Endothelial cell of umbilical vein (primary cell): ENCODE measurements around the gene SDC4. TPM values are rescaled to one million over a fixed set of nuclear protein-coding genes. Genes with fewer than 3 reads are reported as not detected.

Experiments used
- BruUV-seq: library from RNA; stranded (reverse); fragments of 400-500 nt; replicated peaks from 2 replicates; lab custom pipeline; 2021; lab: Mats Ljungman, UMichigan
- CTCF ChIA-PET: fragments of 300-600, 350-600 bp; sonication (Branson Sonifier 250); formaldehyde crosslinking; loops from one replicate; lab custom pipeline; 2021; ENCODE audit warnings: antibody characterized with exemption, inconsistent platforms; lab: Charles Lee
- POLR2A ChIA-PET: fragments of 300-600, 350-600 bp; sonication (Branson Sonifier 250); formaldehyde crosslinking; loops from one replicate; lab custom pipeline; 2021; ENCODE audit warnings: antibody characterized with exemption, inconsistent platforms; lab: Charles Lee
- DNase-seq: peaks from one replicate; pipeline ENCODE4 v3.0.0-alpha.2; 2011; ENCODE audit warnings: low read depth, low spot score
- FAIRE-seq: peaks from 2 replicates; lab custom pipeline; 2011; peaks lifted over from hg19 to GRCh38; lab: Jason Lieb, UNC
- H2AFZ ChIP-seq: 2 replicates; pipeline ENCODE4 v1.6.0; 2012; ENCODE audit warnings: low read depth, low read length, control low read depth, inconsistent platforms
- H3K27ac ChIP-seq: 2 replicates; pipeline ENCODE4 v1.5.1; 2011; ENCODE audit warnings: low read depth, mild to moderate bottlenecking, control low read depth, low read length, moderate library complexity; ENCODE audit not compliant: insufficient read depth
- H3K27me3 ChIP-seq, 2 experiments: 2 replicates each; pipeline versions ENCODE4 v1.6.0 to v1.6.1; 2011; ENCODE audit warnings: low read length in 2 of 2, mixed read lengths in 1 of 2; ENCODE audit not compliant: control insufficient read depth in 2 of 2, insufficient read depth in 2 of 2
- H3K36me3 ChIP-seq, 2 experiments: 2 replicates in 1 of 2; 3 replicates in 1 of 2; pipeline ENCODE4 v1.5.1; 2011; ENCODE audit warnings: low read length in 2 of 2, mild to moderate bottlenecking in 1 of 2, moderate library complexity in 1 of 2; ENCODE audit not compliant: control insufficient read depth in 2 of 2, insufficient read depth in 2 of 2; ENCODE audit errors: extremely low read depth in 1 of 2
- H3K4me1 ChIP-seq: 3 replicates; pipeline ENCODE4 v1.5.1; 2011; ENCODE audit warnings: mild to moderate bottlenecking, low read length; ENCODE audit not compliant: control insufficient read depth, insufficient read depth; ENCODE audit errors: extremely low read depth
- H3K4me2 ChIP-seq: 2 replicates; pipeline ENCODE4 v1.6.1; 2011; ENCODE audit warnings: low read length, control low read depth, mixed read lengths; ENCODE audit not compliant: insufficient read depth
- H3K4me3 ChIP-seq, 3 experiments: fragments of 200-600 bp in 1 of 3; sonication (generic), shearing (Covaris generic) in 1 of 3; replicated peaks in 1 of 3; 2 replicates each; pipeline ENCODE4 v1.5.1; 2011 to 2016; ENCODE audit warnings: control low read depth in 3 of 3, low read length in 3 of 3, mild to moderate bottlenecking in 2 of 3, inconsistent platforms in 1 of 3, low read depth in 1 of 3, moderate library complexity in 1 of 3; ENCODE audit not compliant: insufficient read depth in 1 of 3
- H3K79me2 ChIP-seq: 2 replicates; pipeline ENCODE4 v1.6.0; 2012; ENCODE audit warnings: low read length, inconsistent platforms; ENCODE audit not compliant: control insufficient read depth, insufficient read depth
- H3K9ac ChIP-seq: replicated peaks from 2 replicates; pipeline ENCODE3; 2011; ENCODE audit warnings: low read length, control low read depth; ENCODE audit not compliant: insufficient read depth; ENCODE audit errors: extremely low read depth
- H3K9me1 ChIP-seq: replicated peaks from 3 replicates; pipeline ENCODE4 v1.6.0; 2011; ENCODE audit warnings: mild to moderate bottlenecking, low read length; ENCODE audit not compliant: control insufficient read depth, insufficient read depth; ENCODE audit errors: extremely low read depth
- H3K9me3 ChIP-seq: replicated peaks from 2 replicates; pipeline ENCODE4 v1.5.1; 2012; ENCODE audit warnings: low read length, inconsistent platforms; ENCODE audit not compliant: control insufficient read depth, insufficient read depth
- H4K20me1 ChIP-seq: replicated peaks from 2 replicates; pipeline ENCODE3; 2011; ENCODE audit warnings: mild to moderate bottlenecking, low read length; ENCODE audit not compliant: control insufficient read depth, insufficient read depth; ENCODE audit errors: extremely low read depth
- FOS ChIP-seq: IDR thresholded peaks from 2 replicates; pipeline ENCODE4 v1.6.1; 2011; ENCODE audit warnings: mild to moderate bottlenecking, low read length, moderate library complexity, borderline replicate concordance; ENCODE audit not compliant: insufficient read depth
- JUN ChIP-seq: IDR thresholded peaks from 2 replicates; pipeline ENCODE4 v1.6.1; 2011; ENCODE audit warnings: borderline replicate concordance, low read depth; ENCODE audit not compliant: insufficient read length, insufficient read depth
- POLR2AphosphoS5 ChIP-seq: IDR thresholded peaks from 2 replicates; pipeline ENCODE4 v1.6.1; 2012; ENCODE audit warnings: low read depth, mild to moderate bottlenecking, control low read depth, low read length, moderate library complexity; ENCODE audit not compliant: insufficient read depth
- dilution Hi-C: fragments of 300-500 bp; cut with MboI; formaldehyde crosslinking; loops from one replicate; pipeline ENCODE4 v1.15.0; 2019; ENCODE audit warnings: low sequenced_read_pairs; ENCODE audit not compliant: extremely low pct_ligation_motif_present
- intact Hi-C: fragments of 100-400 bp; cut with micrococcal nuclease; formaldehyde crosslinking; loops from one replicate; pipeline ENCODE4 v1.10.0; 2022
- polyA plus RNA-seq, 4 experiments: library from polyadenylated mRNA; depleted of rRNA in 3 of 4; stranded (reverse) in 3 of 4; unstranded in 1 of 4; fragments of >200 nt; gene quantifications; 2 replicates each; pipeline versions ENCODE4 v1.2.1 to v1.2.3, GENCODE V29; 2011 to 2012; ENCODE audit warnings: missing spikeins in 1 of 4
- total RNA-seq: library from RNA; stranded (reverse); gene quantifications from 2 replicates; pipeline ENCODE4 v1.2.3, GENCODE V29; 2021
- TF ChIP-seq, protein P1 (sequence below), 2 donors: IDR thresholded peaks; 1 replicate in 1 of 2; 2 replicates in 1 of 2; pipeline ENCODE4 v1.5.1; 2011; ENCODE audit warnings: low read length in 2 of 2, mild to moderate bottlenecking in 2 of 2, moderate library complexity in 2 of 2, control low read depth in 1 of 2, inconsistent platforms in 1 of 2, low read depth in 1 of 2; ENCODE audit not compliant: insufficient read depth in 1 of 2; ENCODE audit errors: extremely low read depth in 1 of 2
- TF ChIP-seq, protein P2 (sequence below): IDR thresholded peaks from 2 replicates; pipeline ENCODE4 v1.6.1; 2011; ENCODE audit not compliant: insufficient read depth, insufficient read length

The SDC4 gene
- total and polyA plus RNA-seq, 2 donors (not counting 3 experiments of a cell fraction or from before 2014, with no cell fraction given): 26.3 to 32.0 TPM

DNA sequence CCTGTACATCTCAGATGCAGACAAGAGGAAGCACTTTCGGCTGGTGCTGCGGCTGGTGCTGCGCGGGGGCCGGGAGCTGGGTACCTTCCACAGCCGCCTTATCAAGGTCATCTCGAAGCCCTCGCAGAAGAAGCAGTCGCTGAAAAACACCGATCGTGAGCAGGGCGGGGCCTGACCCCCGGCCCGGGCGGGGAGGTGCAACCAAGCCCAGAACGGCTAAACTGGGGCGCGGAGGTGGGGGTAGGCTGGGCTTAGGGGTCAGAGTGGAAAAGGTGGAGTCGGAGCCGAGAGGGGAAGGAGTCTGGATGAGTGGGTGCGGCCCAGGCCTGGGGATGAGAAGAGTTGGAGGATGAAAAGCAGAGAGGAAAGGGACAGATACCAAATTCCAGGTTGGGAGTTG, 36.0 kb downstream of the SDC4 start:
- H3K9ac ChIP-seq: no peak overlapping the region
- no peak overlapping the region for H2AFZ ChIP-seq
- H3K27me3 ChIP-seq: peaks cover 24% of the 10 kb centered on the region in 2 experiments
- ChIA-PET CTCF (interaction anchor here (0.6 to 2.9 kb wide), 45 partner anchors 11 to 1191 kb away, joined by 3 to 57 read pairs (median 4); partner anchors contain the start of genes ELMO2, PIGT and SYS1), POLR2A (no interaction called here)
- H3K9me1 ChIP-seq: no peaks in the 10 kb centered on the region
- no peaks in the 10 kb centered on the region for H3K9me3 ChIP-seq
- no peak overlapping the region for H3K4me2 ChIP-seq
- DNase-seq (no peak), FAIRE-seq (no peak)
- BruUV-seq: no TSS peak
- intact Hi-C loops: no loop called here
- H3K4me3 ChIP-seq: no peak overlapping the region
- no peak overlapping the region for H3K27ac ChIP-seq
- no peaks in the 10 kb centered on the region for H4K20me1 ChIP-seq
- no peaks in the 10 kb centered on the region for H3K79me2 ChIP-seq
- TF ChIP-seq, protein P1, sequence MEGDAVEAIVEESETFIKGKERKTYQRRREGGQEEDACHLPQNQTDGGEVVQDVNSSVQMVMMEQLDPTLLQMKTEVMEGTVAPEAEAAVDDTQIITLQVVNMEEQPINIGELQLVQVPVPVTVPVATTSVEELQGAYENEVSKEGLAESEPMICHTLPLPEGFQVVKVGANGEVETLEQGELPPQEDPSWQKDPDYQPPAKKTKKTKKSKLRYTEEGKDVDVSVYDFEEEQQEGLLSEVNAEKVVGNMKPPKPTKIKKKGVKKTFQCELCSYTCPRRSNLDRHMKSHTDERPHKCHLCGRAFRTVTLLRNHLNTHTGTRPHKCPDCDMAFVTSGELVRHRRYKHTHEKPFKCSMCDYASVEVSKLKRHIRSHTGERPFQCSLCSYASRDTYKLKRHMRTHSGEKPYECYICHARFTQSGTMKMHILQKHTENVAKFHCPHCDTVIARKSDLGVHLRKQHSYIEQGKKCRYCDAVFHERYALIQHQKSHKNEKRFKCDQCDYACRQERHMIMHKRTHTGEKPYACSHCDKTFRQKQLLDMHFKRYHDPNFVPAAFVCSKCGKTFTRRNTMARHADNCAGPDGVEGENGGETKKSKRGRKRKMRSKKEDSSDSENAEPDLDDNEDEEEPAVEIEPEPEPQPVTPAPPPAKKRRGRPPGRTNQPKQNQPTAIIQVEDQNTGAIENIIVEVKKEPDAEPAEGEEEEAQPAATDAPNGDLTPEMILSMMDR (IDR thresholded peaks at IDR 0.05; ENCODE audit: extremely low read depth in 1 of 2, insufficient read depth in 1 of 2, low read depth in 1 of 2, low read length in 2 of 2): no peak
- TF ChIP-seq, protein P2, sequence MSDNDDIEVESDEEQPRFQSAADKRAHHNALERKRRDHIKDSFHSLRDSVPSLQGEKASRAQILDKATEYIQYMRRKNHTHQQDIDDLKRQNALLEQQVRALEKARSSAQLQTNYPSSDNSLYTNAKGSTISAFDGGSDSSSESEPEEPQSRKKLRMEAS: no peak
- no peak for TF ChIP-seq POLR2AphosphoS5
- dilution Hi-C loops: no loop called here
- no peaks in the 10 kb centered on the region for H3K4me1 ChIP-seq
- no peaks in the 10 kb centered on the region for H3K36me3 ChIP-seq

DNA sequence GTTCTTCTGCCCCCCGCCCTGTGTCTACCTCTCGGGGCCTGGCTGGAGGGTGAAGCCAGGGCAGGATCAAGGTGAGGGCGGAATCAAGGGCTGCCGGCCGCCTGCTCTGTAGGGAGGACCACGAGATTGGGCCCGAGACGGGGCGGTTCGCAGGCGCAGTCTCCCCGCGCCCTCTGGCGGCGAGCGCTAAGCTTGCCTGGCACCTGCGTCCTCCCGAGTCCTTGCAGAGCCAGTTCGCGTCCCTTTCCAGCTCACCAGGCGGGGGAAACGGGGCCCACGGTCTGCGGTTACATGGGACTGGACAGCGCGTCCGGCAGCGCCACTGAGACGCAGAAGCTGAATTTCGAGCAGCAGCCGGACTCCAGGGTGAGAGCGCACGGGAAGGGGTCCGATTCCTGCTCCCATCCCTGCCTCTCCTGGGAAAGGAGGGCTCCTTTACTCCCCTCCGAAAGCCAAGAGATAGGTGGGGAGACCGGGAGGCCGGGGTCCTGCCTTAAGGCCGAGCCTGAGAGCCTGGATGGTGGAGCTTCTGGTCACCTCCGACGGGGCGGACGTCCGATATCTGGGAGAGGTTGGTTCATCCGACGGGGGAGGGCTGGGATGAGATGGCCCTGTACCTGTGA, 36.5 kb downstream of the SDC4 start:
- dilution Hi-C loops: no loop called here
- no peak overlapping the region for H3K27ac ChIP-seq
- H3K27me3 ChIP-seq: peaks cover 18 to 21% of the 10 kb centered on the region in 2 experiments
- BruUV-seq: no TSS peak
- peak overlapping the region; percentile 9 for H2AFZ ChIP-seq
- FAIRE-seq (peak; percentile 57), DNase-seq (peak; percentile 37)
- no peak overlapping the region for H3K4me2 ChIP-seq
- H3K9ac ChIP-seq: no peak overlapping the region
- POLR2A ChIA-PET: no interaction called here
- no peaks in the 10 kb centered on the region for H3K4me1 ChIP-seq
- no peaks in the 10 kb centered on the region for H3K9me3 ChIP-seq
- no peaks in the 10 kb centered on the region for H3K36me3 ChIP-seq
- CTCF ChIA-PET: interaction anchor here (0.6 to 2.9 kb wide), 38 partner anchors 10 to 1095 kb away, joined by 3 to 57 read pairs (median 4); partner anchors contain the start of genes ELMO2, PIGT and SYS1
- H3K9me1 ChIP-seq: no peaks in the 10 kb centered on the region
- intact Hi-C loops: no loop called here
- no peak for TF ChIP-seq FOS
- TF ChIP-seq, protein P1 (IDR thresholded peaks at IDR 0.05; ENCODE audit: extremely low read depth in 1 of 2, insufficient read depth in 1 of 2, low read depth in 1 of 2, low read length in 2 of 2): peak; percentile 84 to 97
- TF ChIP-seq JUN: no peak
- H4K20me1 ChIP-seq: no peaks in the 10 kb centered on the region
- H3K4me3 ChIP-seq: no peak overlapping the region
- no peaks in the 10 kb centered on the region for H3K79me2 ChIP-seq
